SK-N-SH treated with all-trans-retinoic acid at 6 μM for 48 hours (cell line): Measurements from ENCODE around the gene NT5C.

ENCODE experiments used
- ATAC-seq: fragments of 200-7000 bp; cut with Tn5 transposase; 3 replicates; pipeline ENCODE4 v1.9.1; 2020; ENCODE audit warnings: mild to moderate bottlenecking, moderate library complexity
- ARNTL ChIP-seq: fragments of 450-650 bp; formaldehyde crosslinking; IDR thresholded peaks from 2 replicates; pipeline ENCODE4 v1.5.0; 2020; ENCODE audit warnings: low read depth, mild to moderate bottlenecking, moderate library complexity, borderline replicate concordance
- BACH2 ChIP-seq: fragments of 250-450 bp; sonication (Bioruptor Pico); IDR thresholded peaks from 2 replicates; pipeline ENCODE4 v1.9.0; 2021; ENCODE audit warnings: mild to moderate bottlenecking, borderline replicate concordance
- CREB5 ChIP-seq: fragments of 250-450 bp; sonication (Bioruptor Pico); IDR thresholded peaks from 2 replicates; pipeline ENCODE4 v1.5.1; 2020; ENCODE audit warnings: low read depth, mild to moderate bottlenecking, moderate library complexity
- CSDC2 ChIP-seq: fragments of 250-450 bp; sonication (Bioruptor Pico); IDR thresholded peaks from 2 replicates; pipeline ENCODE4 v1.5.0; 2020; ENCODE audit warnings: mild to moderate bottlenecking, moderate library complexity
- GLIS3 ChIP-seq: fragments of 250-450 bp; sonication (Bioruptor Pico); IDR thresholded peaks from 2 replicates; pipeline ENCODE4 v1.5.0; 2020; ENCODE audit warnings: mild to moderate bottlenecking, moderate library complexity
- ISL1 ChIP-seq: fragments of 250-450 bp; sonication (Bioruptor Pico); IDR thresholded peaks from 2 replicates; pipeline ENCODE4 v2.1.2; 2022; ENCODE audit warnings: mild to moderate bottlenecking, moderate library complexity
- OSR1 ChIP-seq: fragments of 250-450 bp; sonication (Bioruptor Pico); IDR thresholded peaks from 2 replicates; pipeline ENCODE4 v1.8.0; 2022; ENCODE audit warnings: moderate library complexity, mild to moderate bottlenecking, inconsistent platforms
- PPARA ChIP-seq: fragments of 250-450 bp; sonication (Bioruptor Pico); IDR thresholded peaks from 2 replicates; pipeline ENCODE4 v1.5.0; 2020; ENCODE audit warnings: mild to moderate bottlenecking, borderline replicate concordance
- RARB ChIP-seq: fragments of 250-450 bp; sonication (Bioruptor Pico); IDR thresholded peaks from 2 replicates; pipeline ENCODE4 v1.8.0; 2021; ENCODE audit warnings: mild to moderate bottlenecking, moderate library complexity
- TCF4 ChIP-seq: fragments of 250-450 bp; sonication (Bioruptor Pico); IDR thresholded peaks from 2 replicates; pipeline ENCODE4 v1.8.0; 2021; ENCODE audit warnings: mild to moderate bottlenecking, moderate library complexity, borderline replicate concordance
- TSHZ2 ChIP-seq: fragments of 250-450 bp; sonication (Bioruptor Pico); IDR thresholded peaks from 2 replicates; pipeline ENCODE4 v1.5.0; 2020; ENCODE audit warnings: mild to moderate bottlenecking, moderate library complexity
- ZC3H10 ChIP-seq: fragments of 250-450 bp; sonication (Bioruptor Pico); IDR thresholded peaks from 2 replicates; pipeline ENCODE4 v1.5.1; 2021; ENCODE audit warnings: mild to moderate bottlenecking, moderate library complexity
- ZFP30 ChIP-seq: fragments of 450-650 bp; formaldehyde crosslinking; IDR thresholded peaks from 2 replicates; pipeline ENCODE4 v1.5.0; 2022; ENCODE audit warnings: mild to moderate bottlenecking, moderate library complexity
- ZNF565 ChIP-seq: fragments of 450-650 bp; formaldehyde crosslinking; conservative IDR thresholded peaks from 2 replicates; pipeline ENCODE4 v1.5.0; 2020; ENCODE audit warnings: low read depth, mild to moderate bottlenecking, moderate library complexity
- ZNF70 ChIP-seq: fragments of 450-650 bp; formaldehyde crosslinking; IDR thresholded peaks from 2 replicates; pipeline ENCODE4 v1.5.0; 2020; ENCODE audit warnings: mild to moderate bottlenecking, moderate library complexity
- ZNF8 ChIP-seq: fragments of 450-650 bp; formaldehyde crosslinking; IDR thresholded peaks from 2 replicates; pipeline ENCODE4 v1.5.0; 2020; ENCODE audit warnings: mild to moderate bottlenecking, moderate library complexity
- TF ChIP-seq, protein P1 (sequence below): fragments of 250-450 bp; sonication (Bioruptor Pico); IDR thresholded peaks from 2 replicates; pipeline ENCODE4 v1.5.1; 2021; ENCODE audit warnings: mild to moderate bottlenecking, moderate library complexity
- TF ChIP-seq, protein P2 (sequence below): fragments of 250-450 bp; sonication (Bioruptor Pico); IDR thresholded peaks from 2 replicates; pipeline ENCODE4 v1.8.0; 2020; ENCODE audit warnings: mild to moderate bottlenecking, moderate library complexity, borderline replicate concordance

The NT5C gene

GRCh38 chr17:75098861-75099260 is 32.7 kb downstream of the NT5C start:
- no peak for ATAC-seq

DNA sequence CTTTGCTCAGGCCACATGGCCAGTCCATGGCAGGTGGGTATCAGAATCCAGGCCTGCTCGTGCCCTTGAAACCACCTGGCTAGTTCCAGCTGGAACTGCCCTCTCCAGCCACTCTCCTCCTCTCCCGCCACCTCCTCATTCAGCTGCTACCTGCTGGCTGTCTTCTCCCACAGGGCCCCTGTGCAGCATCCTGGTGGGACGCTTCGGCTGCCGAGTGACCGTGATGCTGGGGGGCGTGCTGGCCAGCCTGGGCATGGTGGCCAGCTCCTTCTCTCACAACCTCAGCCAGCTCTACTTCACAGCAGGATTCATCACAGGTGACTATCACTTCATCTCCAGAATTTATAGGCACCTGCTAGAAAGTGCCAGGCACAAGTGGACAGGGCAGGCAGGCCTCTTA is 33.7 kb downstream of the NT5C start:
- no peak for TF ChIP-seq TSHZ2
- no peak for TF ChIP-seq GLIS3 (CRISPR knock-in tag)
- TF ChIP-seq TCF4 (CRISPR knock-in tag), result no peak
- TF ChIP-seq, protein P1, sequence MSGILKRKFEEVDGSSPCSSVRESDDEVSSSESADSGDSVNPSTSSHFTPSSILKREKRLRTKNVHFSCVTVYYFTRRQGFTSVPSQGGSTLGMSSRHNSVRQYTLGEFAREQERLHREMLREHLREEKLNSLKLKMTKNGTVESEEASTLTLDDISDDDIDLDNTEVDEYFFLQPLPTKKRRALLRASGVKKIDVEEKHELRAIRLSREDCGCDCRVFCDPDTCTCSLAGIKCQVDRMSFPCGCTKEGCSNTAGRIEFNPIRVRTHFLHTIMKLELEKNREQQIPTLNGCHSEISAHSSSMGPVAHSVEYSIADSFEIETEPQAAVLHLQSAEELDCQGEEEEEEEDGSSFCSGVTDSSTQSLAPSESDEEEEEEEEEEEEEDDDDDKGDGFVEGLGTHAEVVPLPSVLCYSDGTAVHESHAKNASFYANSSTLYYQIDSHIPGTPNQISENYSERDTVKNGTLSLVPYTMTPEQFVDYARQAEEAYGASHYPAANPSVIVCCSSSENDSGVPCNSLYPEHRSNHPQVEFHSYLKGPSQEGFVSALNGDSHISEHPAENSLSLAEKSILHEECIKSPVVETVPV (CRISPR knock-in tag), result no peak
- no peak for TF ChIP-seq OSR1 (CRISPR knock-in tag)
- no peak for ATAC-seq

More at GRCh38 chr17:75098861-75099260, 32.7 kb downstream of the NT5C start:
- TF ChIP-seq CSDC2 (CRISPR knock-in tag), result no peak
- TF ChIP-seq PPARA (CRISPR knock-in tag), result no peak
- TF ChIP-seq ZFP30, result no peak
- TF ChIP-seq, protein P2, sequence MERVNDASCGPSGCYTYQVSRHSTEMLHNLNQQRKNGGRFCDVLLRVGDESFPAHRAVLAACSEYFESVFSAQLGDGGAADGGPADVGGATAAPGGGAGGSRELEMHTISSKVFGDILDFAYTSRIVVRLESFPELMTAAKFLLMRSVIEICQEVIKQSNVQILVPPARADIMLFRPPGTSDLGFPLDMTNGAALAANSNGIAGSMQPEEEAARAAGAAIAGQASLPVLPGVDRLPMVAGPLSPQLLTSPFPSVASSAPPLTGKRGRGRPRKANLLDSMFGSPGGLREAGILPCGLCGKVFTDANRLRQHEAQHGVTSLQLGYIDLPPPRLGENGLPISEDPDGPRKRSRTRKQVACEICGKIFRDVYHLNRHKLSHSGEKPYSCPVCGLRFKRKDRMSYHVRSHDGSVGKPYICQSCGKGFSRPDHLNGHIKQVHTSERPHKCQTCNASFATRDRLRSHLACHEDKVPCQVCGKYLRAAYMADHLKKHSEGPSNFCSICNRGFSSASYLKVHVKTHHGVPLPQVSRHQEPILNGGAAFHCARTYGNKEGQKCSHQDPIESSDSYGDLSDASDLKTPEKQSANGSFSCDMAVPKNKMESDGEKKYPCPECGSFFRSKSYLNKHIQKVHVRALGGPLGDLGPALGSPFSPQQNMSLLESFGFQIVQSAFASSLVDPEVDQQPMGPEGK (CRISPR knock-in tag), result no peak
- TF ChIP-seq OSR1 (CRISPR knock-in tag), result no peak
- TF ChIP-seq ZC3H10 (CRISPR knock-in tag), result no peak
- TF ChIP-seq ISL1 (CRISPR knock-in tag), result no peak
- no peak for TF ChIP-seq TSHZ2
- no peak for TF ChIP-seq ZNF70 (CRISPR knock-in tag)
- TF ChIP-seq ARNTL (CRISPR knock-in tag), result no peak
- TF ChIP-seq CREB5 (CRISPR knock-in tag), result no peak
- TF ChIP-seq ZNF565 (CRISPR knock-in tag), result no peak
- TF ChIP-seq ZNF8, result no peak
- TF ChIP-seq GLIS3 (CRISPR knock-in tag), result no peak
- no peak for TF ChIP-seq TCF4 (CRISPR knock-in tag)
- TF ChIP-seq, protein P1 (CRISPR knock-in tag), result no peak
- TF ChIP-seq BACH2 (CRISPR knock-in tag), result no peak

DNA sequence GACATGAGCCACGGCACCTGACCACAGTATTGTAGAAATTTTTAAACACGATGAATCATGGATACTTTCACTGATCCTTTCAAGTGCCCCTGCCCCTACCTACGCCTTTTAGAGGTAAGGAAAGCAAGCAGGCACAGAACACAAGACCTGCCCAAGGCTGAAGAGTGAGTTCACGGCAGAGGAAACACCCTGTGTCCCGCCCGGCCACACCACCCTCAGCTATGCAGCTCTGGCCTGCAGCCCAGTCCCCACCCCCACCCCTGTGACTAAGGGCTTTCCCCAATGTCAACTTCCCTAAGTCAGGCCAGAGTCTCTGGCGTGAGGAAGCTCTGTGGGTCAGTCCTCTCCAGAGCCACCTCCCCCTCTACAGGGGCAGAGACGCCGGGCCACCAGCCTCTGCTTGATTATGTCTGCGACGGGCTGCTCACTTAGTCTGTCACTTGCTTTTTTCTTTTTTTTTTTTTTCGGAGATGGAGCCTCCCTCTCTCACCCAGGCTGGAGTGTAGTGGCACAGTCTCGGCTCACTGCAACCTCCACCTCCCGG is 35.4 kb downstream of the NT5C start:
- peak; percentile 65 for ATAC-seq

More for the DNA sequence above, 35.4 kb downstream of the NT5C start:
- TF ChIP-seq ARNTL (CRISPR knock-in tag) (no peak), RARB (no peak)
- TF ChIP-seq, protein P2 (CRISPR knock-in tag), result no peak
